Central memory CD8-positive, alpha-beta T cell (primary cell): ENCODE measurements around the gene OBP2A.
A peak's percentile ranks its signal among the peaks of the same experiment; 100 is the strongest.
"Not testable (repeated sequence)": the region's sequence is repeated elsewhere in the genome, so short reads cannot be mapped to it uniquely, and the experiment has no call there.

Source experiments
- ATAC-seq: fragments of 150-1000 bp; cut with Tn5 transposase; replicated peaks from 2 replicates; pipeline ENCODE4 v1.10.0; 2022; ENCODE audit warnings: mild to moderate bottlenecking, moderate FRiP score, moderate number of reproducible peaks; ENCODE audit not compliant: poor library complexity, severe bottlenecking; ENCODE audit errors: extremely low read depth
- DNase-seq, 2 donors: peaks; one replicate each; pipeline ENCODE4 v3.0.0; 2021; ENCODE audit warnings: low spot score in 2 of 2
- H3K27ac Mint-ChIP-seq: one replicate; pipeline ENCODE4 v1.8.0; 2022; ENCODE audit warnings: low read depth, mild to moderate bottlenecking, moderate library complexity, mixed read lengths
- H3K27me3 Mint-ChIP-seq: one replicate; pipeline ENCODE4 v1.8.0; 2022; ENCODE audit warnings: mixed read lengths
- H3K36me3 Mint-ChIP-seq: one replicate; pipeline ENCODE4 v1.8.0; 2022; ENCODE audit warnings: mild to moderate bottlenecking, moderate library complexity, mixed read lengths; ENCODE audit not compliant: insufficient read depth
- H3K4me1 Mint-ChIP-seq: one replicate; pipeline ENCODE4 v1.8.0; 2022; ENCODE audit warnings: mixed read lengths
- H3K4me3 Mint-ChIP-seq: one replicate; pipeline ENCODE4 v1.8.0; 2022; ENCODE audit warnings: mild to moderate bottlenecking, moderate library complexity, mixed read lengths
- H3K9me3 Mint-ChIP-seq: one replicate; pipeline ENCODE4 v1.8.0; 2022; ENCODE audit warnings: mixed read lengths

Gene OBP2A, protein sequence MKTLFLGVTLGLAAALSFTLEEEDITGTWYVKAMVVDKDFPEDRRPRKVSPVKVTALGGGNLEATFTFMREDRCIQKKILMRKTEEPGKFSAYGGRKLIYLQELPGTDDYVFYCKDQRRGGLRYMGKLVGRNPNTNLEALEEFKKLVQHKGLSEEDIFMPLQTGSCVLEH

DNA sequence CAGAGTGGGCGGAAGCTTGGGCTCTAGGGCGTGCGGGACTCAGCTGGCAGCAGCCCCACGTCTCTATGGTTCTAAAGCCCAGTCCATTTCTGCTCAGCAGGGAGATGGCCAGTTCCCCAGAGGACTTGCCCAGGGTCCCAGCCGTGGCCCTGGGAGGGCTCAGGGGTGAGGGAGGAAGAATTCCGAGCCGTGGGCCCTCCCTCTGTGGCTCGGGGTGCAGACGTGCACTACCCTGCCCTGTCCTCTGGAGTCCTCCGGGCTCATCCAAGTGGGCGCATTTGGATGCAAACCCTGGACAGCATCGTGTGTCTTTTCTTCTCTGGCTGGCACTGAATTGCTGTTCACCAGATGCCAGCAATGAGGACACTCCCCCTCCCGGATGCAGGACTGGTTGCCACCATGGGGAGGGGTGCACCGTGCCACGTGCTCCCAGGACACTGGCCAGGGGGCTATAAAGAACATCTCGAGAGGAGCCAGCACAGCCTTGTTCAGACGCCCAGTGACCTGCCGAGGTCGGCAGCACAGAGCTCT lies at the start of gene OBP2A:
OBP2A (plus strand) TSS at position 481 of the 531 bp plus-strand sequence. CDS start 55 bp downstream, outside the sequence.
- not testable (repeated sequence) for H3K36me3 Mint-ChIP-seq, H3K4me3 Mint-ChIP-seq, DNase-seq, H3K9me3 Mint-ChIP-seq, H3K27ac Mint-ChIP-seq, ATAC-seq, H3K4me1 Mint-ChIP-seq
- H3K27me3 Mint-ChIP-seq, result peaks cover 28% of the 10 kb centered on the region

DNA sequence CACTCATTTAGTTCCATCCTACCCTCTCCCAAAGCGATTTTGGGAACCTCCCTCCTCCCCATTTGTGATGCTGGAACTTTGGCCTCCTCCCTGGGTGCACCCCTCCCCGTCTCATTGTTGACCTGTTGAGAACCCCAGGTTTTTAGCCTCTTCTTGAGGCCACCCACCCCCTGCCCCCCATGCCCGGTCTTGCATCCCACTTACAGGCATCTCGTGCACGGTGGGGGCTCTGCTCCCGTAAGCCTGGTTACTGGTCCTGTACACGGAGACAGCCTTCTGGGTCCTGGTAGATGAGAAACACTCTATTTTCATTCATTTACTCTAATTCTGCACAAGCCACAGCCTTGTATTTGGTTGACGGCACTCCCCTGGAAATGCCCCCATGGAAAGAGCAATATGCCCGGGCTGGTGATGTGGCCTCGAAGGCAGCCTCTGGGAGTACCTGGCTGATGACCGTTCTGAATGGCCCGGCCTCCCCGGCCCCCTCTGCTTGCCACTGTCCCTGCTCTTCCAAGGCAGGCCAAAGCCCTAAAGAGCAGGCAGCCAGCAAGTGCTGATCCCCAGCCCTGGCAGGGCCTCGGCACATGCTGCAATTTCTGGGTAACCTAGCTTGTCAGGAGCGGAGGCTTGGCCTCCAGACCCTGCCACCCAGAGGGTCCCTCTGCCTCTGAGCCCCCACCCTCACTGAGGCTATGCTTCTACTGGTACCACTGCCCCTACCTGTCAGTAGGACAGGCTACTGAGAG lies 47.4 kb upstream of the OBP2A start:
- ATAC-seq, result no peak
- H3K4me3 Mint-ChIP-seq, result peak overlapping the region; percentile 91

DNA sequence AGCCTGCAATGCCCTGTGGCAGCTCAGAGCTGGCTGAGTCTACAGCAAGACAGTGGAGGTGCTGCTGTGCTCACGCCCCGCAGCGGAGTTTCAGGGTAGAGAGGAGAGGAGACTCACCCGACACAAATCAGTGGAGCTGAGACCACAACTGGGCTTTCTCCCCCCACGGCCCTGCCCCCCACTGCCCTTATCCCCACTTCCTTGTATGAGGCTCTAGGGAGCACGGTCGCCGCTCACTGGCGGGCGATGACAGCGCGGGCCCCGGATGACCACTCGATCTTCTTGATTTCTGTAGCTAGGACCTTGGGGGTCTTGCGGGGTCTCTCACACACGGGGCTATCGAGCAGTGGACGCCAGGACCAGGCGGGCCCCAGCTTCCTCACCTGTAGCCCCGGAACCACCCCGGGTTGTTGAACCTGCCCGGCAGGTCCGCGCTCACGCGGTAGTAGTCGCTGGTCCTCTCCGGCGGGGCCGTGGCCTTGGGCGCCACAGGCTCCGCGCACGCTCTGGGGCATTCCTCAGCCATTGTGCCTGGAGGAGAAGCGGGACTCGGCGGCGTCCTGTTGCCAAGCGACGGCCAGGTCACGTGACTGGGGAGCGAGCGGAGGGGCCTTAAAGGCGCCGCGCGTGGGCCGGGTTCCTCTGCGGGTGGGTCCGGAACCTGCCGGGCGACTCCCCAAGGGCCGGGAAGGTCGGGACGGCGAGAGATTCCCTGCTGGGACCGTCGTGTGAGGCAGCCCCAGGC lies 46.4 kb upstream of the OBP2A start:
- peak overlapping the region; percentile 91 for H3K4me3 Mint-ChIP-seq
- peaks cover 29% of the 10 kb centered on the region for H3K4me1 Mint-ChIP-seq
- peak; percentile 70 for ATAC-seq
- peak overlapping the region; percentile 70 for H3K27ac Mint-ChIP-seq
- no peaks in the 10 kb centered on the region for H3K9me3 Mint-ChIP-seq
- H3K27me3 Mint-ChIP-seq, result peaks cover 20% of the 10 kb centered on the region
- peaks cover 16% of the 10 kb centered on the region for H3K36me3 Mint-ChIP-seq
- DNase-seq, result peak; percentile 70 to 81

More for the DNA sequence above, 47.4 kb upstream of the OBP2A start:
- Mint-ChIP-seq H3K9me3 (no peaks in the 10 kb centered on the region), H3K4me1 (peaks cover 26% of the 10 kb centered on the region), H3K27ac (no peak overlapping the region), H3K36me3 (peaks cover 16% of the 10 kb centered on the region), H3K27me3 (peaks cover 21% of the 10 kb centered on the region)
- no peak for DNase-seq

DNA sequence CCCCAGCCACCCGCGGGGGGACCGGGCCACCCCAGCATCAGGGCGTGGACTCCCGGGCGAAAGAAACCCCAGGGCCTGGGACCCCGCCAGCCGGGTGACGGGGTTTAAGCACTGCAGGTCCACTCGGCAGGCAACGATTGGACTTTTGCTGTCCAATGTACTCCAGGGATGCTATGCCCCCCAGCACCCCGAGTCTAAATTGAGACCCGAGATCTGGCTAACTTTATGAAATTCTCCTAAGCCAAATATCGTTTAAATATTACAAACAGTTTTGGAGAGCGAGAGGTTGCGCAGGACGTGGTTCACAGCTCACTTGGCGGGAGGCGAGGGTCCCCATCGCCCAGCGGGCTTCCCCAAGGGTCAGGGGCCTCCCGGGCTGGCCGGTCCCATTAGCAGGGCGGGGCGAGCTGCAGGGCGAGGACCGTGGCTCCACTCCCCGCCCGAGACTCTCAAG lies 45.8 kb upstream of the OBP2A start:
- H3K36me3 Mint-ChIP-seq, result peaks cover 18% of the 10 kb centered on the region
- H3K4me1 Mint-ChIP-seq, result peaks cover 29% of the 10 kb centered on the region
- no peaks in the 10 kb centered on the region for H3K9me3 Mint-ChIP-seq
- no peak for DNase-seq
- H3K4me3 Mint-ChIP-seq, result peak overlapping the region; percentile 91
- H3K27ac Mint-ChIP-seq, result peak overlapping the region; percentile 75
- H3K27me3 Mint-ChIP-seq, result peaks cover 14% of the 10 kb centered on the region
- no peak for ATAC-seq

DNA sequence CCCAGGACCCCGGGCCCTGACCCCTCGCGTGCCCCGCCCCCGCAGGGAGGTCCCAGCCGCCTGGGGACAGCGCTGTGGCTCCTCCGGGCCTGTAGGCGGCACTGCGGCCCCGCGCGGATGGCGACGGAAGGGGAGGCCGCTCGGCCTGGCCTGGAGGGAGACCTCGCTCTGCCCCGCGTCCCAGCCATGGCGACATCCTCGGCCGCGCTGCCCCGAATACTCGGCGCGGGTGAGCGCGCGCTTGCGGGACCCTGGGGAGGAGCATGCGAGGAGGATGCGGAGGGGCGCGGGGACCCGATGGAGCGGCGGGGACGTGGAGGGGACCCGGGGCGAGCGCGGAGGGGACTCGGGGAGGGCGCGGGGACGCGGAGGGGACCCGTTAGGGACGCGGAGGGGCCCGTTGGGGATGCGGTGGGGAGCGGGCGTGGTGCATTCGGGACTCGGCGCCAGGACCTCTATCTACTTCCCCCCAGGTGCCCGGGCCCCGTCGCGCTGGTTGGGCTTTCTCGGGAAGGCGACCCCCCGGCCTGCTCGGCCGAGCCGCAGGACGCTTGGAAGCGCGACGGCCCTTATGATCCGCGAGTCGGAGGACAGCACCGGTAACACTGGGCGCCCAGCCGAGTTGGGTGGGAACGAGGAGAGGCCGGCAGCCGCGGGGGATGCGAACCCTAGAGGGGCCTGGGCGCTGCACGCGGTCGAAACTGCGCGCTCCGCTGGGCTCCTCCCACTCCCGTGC lies 45.2 kb upstream of the OBP2A start, which contains the start of gene MRPS2:
MRPS2 (plus strand) TSS at position 158 of the 736 bp plus-strand sequence; CDS start at position 187, 29 bp downstream.
- Mint-ChIP-seq H3K4me1 (peaks cover 29% of the 10 kb centered on the region), H3K9me3 (no peaks in the 10 kb centered on the region), H3K27me3 (peaks cover 9% of the 10 kb centered on the region), H3K27ac (peak within 1 kb of the TSS; percentile 75), H3K4me3 (peak within 1 kb of the TSS; percentile 91), H3K36me3 (peaks cover 18% of the 10 kb centered on the region)
- DNase-seq (peak; percentile 69 to 72), ATAC-seq (peak; percentile 91)

DNA sequence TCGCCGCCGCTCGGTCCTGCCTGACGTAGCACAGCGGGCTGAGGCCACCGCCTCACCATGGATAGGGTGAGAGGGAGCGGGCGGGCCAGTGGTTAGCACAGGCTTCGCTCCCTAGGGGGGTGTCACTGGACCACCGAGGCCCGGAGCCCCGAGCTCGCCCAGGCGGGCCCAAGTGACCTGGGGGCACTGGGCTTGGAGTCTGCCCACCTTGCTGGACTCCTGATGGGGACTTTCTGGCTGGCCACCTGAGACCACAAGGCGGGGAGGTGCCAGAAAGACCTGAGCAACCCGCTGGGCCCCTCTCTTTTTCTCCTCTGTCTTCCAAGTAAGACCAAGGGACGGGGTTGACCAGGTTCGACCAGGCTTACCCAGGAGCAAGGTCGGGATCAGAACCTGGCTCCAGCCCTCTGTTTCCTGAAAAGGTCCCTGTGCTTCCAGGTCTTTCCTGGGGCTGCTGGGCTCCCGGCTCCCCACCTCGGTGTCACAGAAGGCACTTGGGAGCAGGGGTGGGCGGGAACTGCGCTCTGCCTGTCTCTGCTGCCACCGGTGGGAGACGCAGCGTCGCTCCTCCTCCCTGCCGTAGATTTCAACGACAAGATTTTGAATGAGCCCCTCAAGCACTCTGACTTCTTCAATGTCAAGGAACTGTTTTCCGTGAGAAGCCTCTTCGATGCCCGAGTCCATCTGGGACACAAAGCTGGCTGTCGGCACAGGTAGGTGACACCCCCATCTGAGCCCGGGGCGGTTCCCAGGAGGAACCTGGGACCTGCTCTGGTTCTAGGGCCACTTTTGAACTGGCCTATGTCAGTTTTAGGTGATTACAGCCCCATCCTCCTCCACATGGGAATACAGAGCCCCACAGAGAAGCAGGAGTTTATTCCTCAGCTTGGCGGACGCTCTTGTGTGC lies 44.4 kb upstream of the OBP2A start:
- Mint-ChIP-seq H3K4me3 (peak overlapping the region; percentile 91), H3K36me3 (peaks cover 18% of the 10 kb centered on the region), H3K27ac (peak overlapping the region; percentile 38), H3K4me1 (peaks cover 29% of the 10 kb centered on the region), H3K9me3 (no peaks in the 10 kb centered on the region), H3K27me3 (peaks cover 9% of the 10 kb centered on the region)
- DNase-seq (no peak), ATAC-seq (no peak)

DNA sequence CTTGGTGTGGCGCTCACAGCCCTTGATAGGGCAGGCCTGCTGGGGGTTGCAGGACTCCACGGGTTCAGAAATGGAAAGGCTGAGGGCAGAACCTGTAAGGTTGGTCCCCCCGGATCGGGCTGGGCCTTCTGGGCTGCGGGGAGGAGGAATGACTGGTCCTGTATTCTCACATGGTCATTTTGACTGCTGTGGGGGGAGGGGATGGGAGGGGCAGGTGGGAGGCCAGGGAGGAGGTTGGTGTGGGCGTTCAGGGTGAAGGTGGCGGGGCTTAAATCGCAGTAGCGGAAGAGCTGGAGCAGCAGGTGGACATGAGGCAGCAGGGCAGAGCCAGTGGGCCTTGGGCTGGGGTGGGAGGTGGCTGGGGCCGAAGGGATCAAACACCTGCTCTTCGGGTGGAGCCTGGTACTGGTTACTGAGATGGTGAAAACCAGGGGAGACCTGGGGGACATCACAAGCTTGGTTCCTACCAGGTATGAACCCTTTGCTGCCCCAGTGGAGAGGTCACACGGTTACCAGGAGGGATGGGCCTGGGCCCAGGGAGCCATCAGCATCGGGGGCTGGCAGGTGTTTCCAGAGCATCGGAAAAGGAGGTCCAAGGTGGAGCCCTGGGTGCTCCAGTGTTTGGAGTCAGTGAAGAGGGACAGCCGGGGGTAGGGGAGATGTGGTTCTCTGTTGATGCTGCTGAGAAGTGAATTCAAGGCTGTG lies 43.6 kb upstream of the OBP2A start:
- H3K27ac Mint-ChIP-seq, result peak overlapping the region; percentile 38
- ATAC-seq (no peak), DNase-seq (no peak)
- peaks cover 18% of the 10 kb centered on the region for H3K36me3 Mint-ChIP-seq
- peaks cover 9% of the 10 kb centered on the region for H3K27me3 Mint-ChIP-seq
- H3K4me1 Mint-ChIP-seq, result peaks cover 29% of the 10 kb centered on the region
- peak overlapping the region; percentile 91 for H3K4me3 Mint-ChIP-seq
- no peaks in the 10 kb centered on the region for H3K9me3 Mint-ChIP-seq

DNA sequence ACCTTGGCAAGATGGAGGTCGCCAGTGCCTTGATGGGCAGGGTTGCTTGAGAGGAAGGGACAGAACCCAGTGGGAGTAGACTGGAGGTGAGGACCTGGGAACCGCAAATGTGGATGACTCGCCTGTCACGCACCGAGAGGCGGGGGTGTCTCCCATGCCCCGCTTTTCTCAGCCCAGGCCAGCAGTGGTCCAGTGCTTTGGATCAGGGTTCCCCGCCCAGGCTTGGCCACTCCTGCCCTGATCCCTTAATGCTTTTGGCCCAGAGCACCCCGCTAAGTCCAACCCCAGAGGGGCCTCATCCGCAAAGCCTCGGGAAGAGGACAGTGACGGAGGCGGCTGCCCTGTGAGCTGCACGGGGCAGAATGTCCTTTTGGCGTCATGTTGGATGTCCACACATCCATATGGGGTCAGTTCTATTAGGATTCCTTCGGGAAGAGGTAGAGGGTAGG lies 43.0 kb upstream of the OBP2A start:
- peaks cover 6% of the 10 kb centered on the region for H3K27me3 Mint-ChIP-seq
- DNase-seq (no peak), ATAC-seq (no peak)
- H3K4me1 Mint-ChIP-seq, result peaks cover 29% of the 10 kb centered on the region
- H3K9me3 Mint-ChIP-seq, result no peaks in the 10 kb centered on the region
- no peak overlapping the region for H3K27ac Mint-ChIP-seq
- peaks cover 18% of the 10 kb centered on the region for H3K36me3 Mint-ChIP-seq
- peak overlapping the region; percentile 91 for H3K4me3 Mint-ChIP-seq

DNA sequence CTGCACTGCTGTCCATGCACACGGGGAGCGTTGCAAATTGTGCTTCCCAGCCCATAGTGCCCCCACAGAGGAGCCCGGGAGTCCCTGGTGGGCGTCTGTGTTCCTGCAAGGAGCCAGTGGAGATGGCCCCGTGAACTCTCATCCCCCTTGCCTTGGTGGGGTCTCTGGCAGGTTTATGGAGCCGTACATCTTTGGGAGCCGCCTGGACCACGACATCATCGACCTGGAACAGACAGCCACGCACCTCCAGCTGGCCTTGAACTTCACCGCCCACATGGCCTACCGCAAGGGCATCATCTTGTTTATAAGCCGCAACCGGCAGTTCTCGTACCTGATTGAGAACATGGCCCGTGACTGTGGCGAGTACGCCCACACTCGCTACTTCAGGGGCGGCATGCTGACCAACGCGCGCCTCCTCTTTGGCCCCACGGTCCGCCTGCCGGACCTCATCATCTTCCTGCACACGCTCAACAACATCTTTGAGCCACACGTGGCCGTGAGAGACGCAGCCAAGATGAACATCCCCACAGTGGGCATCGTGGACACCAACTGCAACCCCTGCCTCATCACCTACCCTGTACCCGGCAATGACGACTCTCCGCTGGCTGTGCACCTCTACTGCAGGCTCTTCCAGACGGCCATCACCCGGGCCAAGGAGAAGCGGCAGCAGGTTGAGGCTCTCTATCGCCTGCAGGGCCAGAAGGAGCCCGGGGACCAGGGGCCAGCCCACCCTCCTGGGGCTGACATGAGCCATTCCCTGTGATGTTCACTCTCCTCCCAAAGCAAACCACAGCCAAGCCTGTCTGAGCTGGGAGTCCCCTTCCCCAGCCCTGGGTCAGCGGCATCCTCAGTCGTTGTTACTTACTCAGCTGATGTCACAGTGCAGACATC lies 42.3 kb upstream of the OBP2A start:
- no peak for ATAC-seq
- Mint-ChIP-seq H3K9me3 (peaks cover 3% of the 10 kb centered on the region), H3K27ac (no peak overlapping the region), H3K4me3 (peak overlapping the region; percentile 91), H3K27me3 (no peaks in the 10 kb centered on the region), H3K36me3 (peaks cover 18% of the 10 kb centered on the region), H3K4me1 (peaks cover 29% of the 10 kb centered on the region)
- DNase-seq, result no peak
